Breast epithelium (tissue), 4 donors: ENCODE data around the gene PDZD11. TPM values are rescaled to one million over a fixed set of nuclear protein-coding genes. Genes with fewer than 3 reads are reported as not detected.

Experiments
- DNase-seq, 2 donors: peaks; one replicate each; pipeline ENCODE4 v3.0.0-alpha.2; 2019; ENCODE audit warnings: low spot score in 2 of 2
- H3K27ac ChIP-seq, 2 donors: fragments of 200-600 bp; sonication (generic) in 1 of 2; one replicate each; pipeline ENCODE4 v1.5.1; 2016 to 2019; ENCODE audit warnings: mild to moderate bottlenecking in 1 of 2
- H3K27me3 ChIP-seq, 2 donors: fragments of 200-600 bp; sonication (generic) in 1 of 2; one replicate each; pipeline versions ENCODE4 v1.5.1 to v1.6.0; 2017 to 2019; ENCODE audit warnings: control low read depth in 1 of 2, mild to moderate bottlenecking in 1 of 2
- H3K36me3 ChIP-seq: fragments of 200-600 bp; one replicate; pipeline ENCODE4 v1.5.1; 2019
- H3K4me1 ChIP-seq, 2 donors: fragments of 200-600 bp; sonication (generic); one replicate each; pipeline ENCODE4 v1.5.1; 2016 to 2019; ENCODE audit warnings: control low read depth in 1 of 2
- H3K4me3 ChIP-seq, 3 donors: fragments of 200-600 bp; sonication (generic); 1 replicate in 2 of 3; 2 replicates in 1 of 3; pipeline ENCODE4 v1.5.1; 2016 to 2019; ENCODE audit warnings: mild to moderate bottlenecking in 3 of 3, moderate library complexity in 2 of 3
- H3K9me3 ChIP-seq, 2 donors: fragments of 200-600 bp; sonication (generic) in 1 of 2; one replicate each; pipeline ENCODE4 v1.5.1; 2016 to 2019; ENCODE audit warnings: control low read depth in 1 of 2
- POLR2A ChIP-seq: fragments of 450-650 bp; IDR thresholded peaks from one replicate; pipeline ENCODE4 v1.6.1; 2016; ENCODE audit warnings: antibody characterized with exemption, mild to moderate bottlenecking, moderate library complexity
- POLR2AphosphoS5 ChIP-seq, 3 donors: sonication (generic); formaldehyde crosslinking; IDR thresholded peaks; one replicate each; pipeline ENCODE4 v1.6.1; 2017; ENCODE audit warnings: antibody characterized with exemption in 3 of 3
- intact Hi-C: fragments of 100-400 bp; cut with DNase I; formaldehyde crosslinking; loops from one replicate; pipeline ENCODE4 v1.15.1; 2023; ENCODE audit warnings: low total_unique reads
- total RNA-seq, 3 donors: library from RNA; depleted of rRNA; stranded (reverse); fragments of >200 nt; gene quantifications; one replicate each; pipeline ENCODE4 v1.1.0, GENCODE V29; 2016
- TF ChIP-seq, protein P1 (sequence below), 3 donors: fragments of 450-650 bp; IDR thresholded peaks; one replicate each; pipeline ENCODE4 v1.5.1; 2016 to 2017; ENCODE audit warnings: antibody characterized with exemption in 3 of 3, mild to moderate bottlenecking in 3 of 3, moderate library complexity in 3 of 3

PDZD11 gene
- total RNA-seq, 3 donors from 2014 or later = 27.2 to 33.0 (median 32.1) TPM

DNA sequence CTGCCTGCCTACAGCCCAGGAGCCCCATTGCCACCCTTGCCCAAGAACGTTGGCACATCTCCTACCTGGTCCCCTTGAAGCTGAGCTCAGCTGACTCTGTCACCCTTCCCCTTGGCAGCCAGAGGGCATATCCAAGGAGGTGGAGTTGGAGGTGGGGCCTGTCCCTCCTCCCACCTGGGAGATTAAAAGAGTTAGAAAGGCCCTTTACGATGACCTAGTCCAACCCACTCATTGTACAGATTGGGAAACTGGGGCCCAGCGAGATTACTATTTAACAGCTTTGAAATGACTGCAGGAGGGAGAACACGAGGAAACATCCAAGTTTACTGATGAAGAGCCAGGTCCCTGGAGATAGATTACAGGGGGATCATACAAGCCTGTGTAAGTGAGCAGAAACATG lies 29.6 kb downstream of the PDZD11 start, which contains the start of gene P2RY4:
Gene P2RY4, minus strand, starts transcription at position 101 of the 400 bp plus-strand sequence. CDS start 580 bp downstream, outside the sequence.
- intact Hi-C loops = no loop called here
- no peak for DNase-seq
- H3K27ac ChIP-seq = no peak within 1 kb of the TSS
- no peaks in the 10 kb centered on the region for H3K36me3 ChIP-seq
- no peaks in the 10 kb centered on the region for H3K4me1 ChIP-seq
- H3K4me3 ChIP-seq = no peak within 1 kb of the TSS
- peaks cover 0 to 32% of the 10 kb centered on the region in 2 donors for H3K27me3 ChIP-seq
- TF ChIP-seq POLR2A (no peak), POLR2AphosphoS5 (IDR thresholded peaks at IDR 0.05) (no peak)
- TF ChIP-seq, protein P1, sequence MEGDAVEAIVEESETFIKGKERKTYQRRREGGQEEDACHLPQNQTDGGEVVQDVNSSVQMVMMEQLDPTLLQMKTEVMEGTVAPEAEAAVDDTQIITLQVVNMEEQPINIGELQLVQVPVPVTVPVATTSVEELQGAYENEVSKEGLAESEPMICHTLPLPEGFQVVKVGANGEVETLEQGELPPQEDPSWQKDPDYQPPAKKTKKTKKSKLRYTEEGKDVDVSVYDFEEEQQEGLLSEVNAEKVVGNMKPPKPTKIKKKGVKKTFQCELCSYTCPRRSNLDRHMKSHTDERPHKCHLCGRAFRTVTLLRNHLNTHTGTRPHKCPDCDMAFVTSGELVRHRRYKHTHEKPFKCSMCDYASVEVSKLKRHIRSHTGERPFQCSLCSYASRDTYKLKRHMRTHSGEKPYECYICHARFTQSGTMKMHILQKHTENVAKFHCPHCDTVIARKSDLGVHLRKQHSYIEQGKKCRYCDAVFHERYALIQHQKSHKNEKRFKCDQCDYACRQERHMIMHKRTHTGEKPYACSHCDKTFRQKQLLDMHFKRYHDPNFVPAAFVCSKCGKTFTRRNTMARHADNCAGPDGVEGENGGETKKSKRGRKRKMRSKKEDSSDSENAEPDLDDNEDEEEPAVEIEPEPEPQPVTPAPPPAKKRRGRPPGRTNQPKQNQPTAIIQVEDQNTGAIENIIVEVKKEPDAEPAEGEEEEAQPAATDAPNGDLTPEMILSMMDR (IDR thresholded peaks at IDR 0.05) = no peak
- no peaks in the 10 kb centered on the region for H3K9me3 ChIP-seq

DNA sequence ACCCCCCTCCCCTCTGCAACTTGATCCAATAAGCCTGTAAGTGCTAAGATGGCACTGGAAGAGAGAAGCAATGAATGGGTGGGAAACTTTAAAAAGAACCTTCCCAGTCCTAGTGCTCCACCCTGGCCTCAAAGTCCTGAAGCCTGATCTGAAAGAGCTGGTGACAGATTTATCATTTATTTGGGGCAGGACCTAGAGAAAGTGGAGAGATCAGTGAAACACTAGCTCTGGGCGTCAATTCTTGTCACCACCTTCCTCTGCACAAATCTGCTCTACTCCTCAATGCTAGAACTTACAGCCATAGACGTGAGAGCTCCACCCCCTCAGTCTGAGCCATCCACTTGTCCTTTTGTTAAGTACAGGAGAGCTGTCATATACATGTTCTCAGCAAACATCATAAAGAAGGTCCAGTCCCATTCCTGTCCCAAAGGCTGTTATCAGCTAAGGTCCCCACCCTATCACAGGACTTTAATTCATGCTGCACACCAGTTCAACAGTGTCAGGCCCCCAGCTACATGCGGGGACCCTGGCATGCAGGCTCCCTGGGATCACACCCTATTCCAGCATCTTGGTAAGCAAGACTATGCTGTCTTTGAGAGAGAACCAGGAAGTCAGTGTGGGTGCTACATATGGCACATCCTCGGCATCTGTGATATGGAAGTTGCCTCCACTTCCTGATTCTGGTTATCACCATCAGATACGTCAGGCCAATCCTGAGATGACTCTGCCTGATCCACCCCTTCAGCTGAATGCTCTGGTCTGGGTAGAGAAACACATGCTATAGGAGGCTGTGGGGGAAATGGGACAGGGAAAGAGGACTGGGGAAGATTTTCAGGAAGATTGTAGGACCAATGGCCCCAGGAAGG lies 32.1 kb downstream of the PDZD11 start:
- peaks cover 0 to 29% of the 10 kb centered on the region in 2 donors for H3K27me3 ChIP-seq
- no peaks in the 10 kb centered on the region for H3K36me3 ChIP-seq
- H3K4me1 ChIP-seq = no peaks in the 10 kb centered on the region
- no peaks in the 10 kb centered on the region for H3K9me3 ChIP-seq
- no peak for DNase-seq
- no peak for TF ChIP-seq POLR2AphosphoS5 (IDR thresholded peaks at IDR 0.05)
- TF ChIP-seq, protein P1 (IDR thresholded peaks at IDR 0.05) = no peak
- TF ChIP-seq POLR2A = no peak
- intact Hi-C loops = no loop called here
- no peak overlapping the region for H3K27ac ChIP-seq
- no peak overlapping the region for H3K4me3 ChIP-seq

DNA sequence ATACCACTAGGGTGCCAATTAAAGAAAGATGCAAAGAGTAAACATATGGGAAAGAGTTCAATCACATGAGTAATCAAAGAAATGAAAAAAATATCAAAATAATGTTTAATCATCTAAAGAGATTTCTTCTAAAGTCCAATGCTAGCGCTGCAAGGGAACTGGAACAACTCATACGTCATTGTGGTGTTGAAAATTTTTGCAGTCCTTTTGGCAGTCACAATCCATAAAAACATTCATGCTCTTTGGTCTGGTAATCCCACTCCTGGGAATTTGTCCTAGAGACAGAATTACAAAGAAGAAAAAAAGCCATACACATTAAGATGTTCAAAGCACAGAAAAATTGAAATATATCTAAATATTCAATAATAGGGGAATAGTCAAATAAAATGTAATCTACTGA lies 34.3 kb downstream of the PDZD11 start:
- no peaks in the 10 kb centered on the region for H3K36me3 ChIP-seq
- no peak for DNase-seq
- H3K27me3 ChIP-seq = peaks cover 0 to 29% of the 10 kb centered on the region in 2 donors
- H3K27ac ChIP-seq = no peak overlapping the region
- H3K9me3 ChIP-seq = no peaks in the 10 kb centered on the region
- TF ChIP-seq, protein P1 (IDR thresholded peaks at IDR 0.05) = no peak
- TF ChIP-seq POLR2A = no peak
- no peak for TF ChIP-seq POLR2AphosphoS5 (IDR thresholded peaks at IDR 0.05)
- no peak overlapping the region for H3K4me3 ChIP-seq
- no peaks in the 10 kb centered on the region for H3K4me1 ChIP-seq
- intact Hi-C loops = no loop called here

DNA sequence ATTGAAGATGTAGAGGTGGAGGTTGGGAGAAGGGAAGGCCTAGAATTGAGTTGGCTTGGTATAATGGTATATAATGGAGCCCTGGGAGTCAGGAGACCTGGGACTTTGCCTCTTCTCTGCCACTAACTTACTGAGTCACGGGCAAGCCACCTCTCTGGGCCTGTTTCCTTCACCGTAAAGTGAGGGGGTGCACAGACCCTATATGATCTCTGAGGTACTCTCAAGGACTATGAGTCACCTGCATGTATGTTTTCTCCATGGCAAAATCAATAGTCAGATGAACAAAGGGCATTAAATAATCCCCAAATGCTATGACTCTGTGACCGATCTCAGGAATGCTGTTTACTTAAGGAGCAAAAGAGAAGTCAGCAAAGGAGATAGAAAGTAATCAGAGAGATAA lies 34.8 kb downstream of the PDZD11 start:
- TF ChIP-seq POLR2A = no peak
- TF ChIP-seq POLR2AphosphoS5 (IDR thresholded peaks at IDR 0.05) = no peak
- TF ChIP-seq, protein P1 (IDR thresholded peaks at IDR 0.05) = no peak
- Histone ChIP-seq H3K9me3 (no peaks in the 10 kb centered on the region), H3K36me3 (no peaks in the 10 kb centered on the region), H3K27me3 (peaks cover 0 to 26% of the 10 kb centered on the region in 2 donors), H3K4me1 (no peaks in the 10 kb centered on the region), H3K27ac (no peak overlapping the region), H3K4me3 (no peak overlapping the region)
- intact Hi-C loops = no loop called here
- DNase-seq = no peak

DNA sequence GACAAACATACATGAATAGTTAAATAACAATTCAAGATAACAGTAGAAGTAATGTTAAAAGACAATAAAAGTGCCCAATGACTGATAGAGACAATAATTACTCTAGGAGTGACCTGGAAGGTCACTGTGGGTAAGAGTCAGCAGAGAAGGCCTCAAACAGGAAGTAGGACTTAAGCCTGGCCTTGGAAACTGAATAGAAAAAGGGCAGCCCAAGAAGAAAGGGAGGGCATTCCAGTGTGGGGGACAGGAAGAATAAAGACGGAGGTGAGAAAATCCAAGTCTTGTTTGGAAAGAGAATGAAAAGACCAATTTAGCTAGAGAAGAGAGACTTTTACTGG lies 35.7 kb downstream of the PDZD11 start:
- Histone ChIP-seq H3K27me3 (peaks cover 0 to 20% of the 10 kb centered on the region in 2 donors), H3K27ac (no peak overlapping the region), H3K4me1 (no peaks in the 10 kb centered on the region), H3K9me3 (no peaks in the 10 kb centered on the region), H3K4me3 (no peak overlapping the region), H3K36me3 (no peaks in the 10 kb centered on the region)
- no peak for DNase-seq
- TF ChIP-seq, protein P1 (IDR thresholded peaks at IDR 0.05) = no peak
- no peak for TF ChIP-seq POLR2A
- no peak for TF ChIP-seq POLR2AphosphoS5 (IDR thresholded peaks at IDR 0.05)
- intact Hi-C loops = no loop called here
